Ramos (cell line): ENCODE measurements around the gene GALR3.

Experiments
- in situ Hi-C: fragments of 300-500 bp; cut with MboI; formaldehyde crosslinking; loops from one replicate; pipeline ENCODE4 v1.14.3; 2022; ENCODE audit warnings: low sequenced_read_pairs; ENCODE audit not compliant: unreplicated experiment

Gene GALR3

DNA sequence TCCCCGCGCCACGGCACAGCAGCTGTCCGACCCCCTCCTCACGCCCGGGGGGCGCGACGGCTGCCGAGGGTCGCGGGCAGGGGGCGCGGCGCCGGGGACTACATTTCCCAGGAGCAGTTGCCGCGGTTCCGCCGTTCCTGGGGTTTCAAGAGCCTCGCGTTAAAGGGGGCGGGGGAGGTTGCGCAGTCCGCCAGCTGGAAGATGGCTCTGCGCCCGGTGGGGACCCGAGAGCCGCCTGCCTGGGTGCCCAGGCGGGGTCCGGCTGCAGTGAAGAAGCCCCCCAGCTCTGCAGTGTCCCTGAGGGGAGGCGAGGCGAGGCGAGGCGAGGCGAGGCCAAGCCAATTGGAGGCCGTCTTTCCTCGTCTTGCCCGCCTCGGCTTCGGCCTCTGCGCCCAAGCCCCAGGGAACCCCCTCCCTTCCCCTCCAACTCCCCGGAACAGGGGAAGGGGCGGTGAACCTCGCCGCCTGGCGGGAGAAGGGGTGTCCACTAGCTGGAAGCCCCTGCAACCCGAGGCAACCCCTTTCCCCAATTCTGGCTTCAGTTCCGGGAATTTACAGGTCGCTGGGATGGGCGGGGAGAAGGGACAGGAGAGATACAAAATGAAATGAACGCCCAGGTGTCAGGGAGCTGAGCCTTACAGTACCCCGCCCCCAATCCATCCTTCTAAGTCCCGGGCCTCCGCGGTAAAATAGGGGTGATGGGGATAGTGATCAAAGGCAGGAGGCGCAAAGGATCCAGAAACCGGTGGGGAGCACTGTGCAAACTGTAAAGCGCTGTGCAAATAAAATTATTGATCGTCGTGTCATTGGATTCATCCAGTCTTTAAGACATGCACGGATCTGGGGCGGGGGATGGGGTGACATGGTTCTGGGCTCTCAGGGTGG lies 20.6 kb upstream of the GALR3 start:
- in situ Hi-C loops = no loop called here

DNA sequence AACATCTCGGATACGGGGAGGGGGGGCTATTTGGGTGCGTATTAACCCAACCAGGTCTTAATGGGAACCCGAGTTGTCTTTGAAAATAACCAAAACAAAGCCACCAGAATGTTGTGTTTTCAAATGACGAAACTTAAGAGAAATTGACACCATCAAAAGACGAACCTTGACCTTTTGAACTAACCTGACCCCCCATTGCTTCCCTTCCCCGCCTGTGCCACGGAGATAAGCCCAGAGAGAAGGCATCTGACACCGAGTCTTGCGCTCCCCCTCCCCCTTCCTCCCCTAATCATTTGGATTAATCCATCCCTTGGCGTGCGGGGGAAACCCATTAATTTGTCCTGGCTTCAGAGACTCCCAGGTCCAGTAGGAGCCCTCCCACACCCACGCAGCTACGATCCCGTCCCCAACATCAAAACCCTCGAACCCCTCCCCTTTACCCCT lies 20.0 kb upstream of the GALR3 start:
- in situ Hi-C loops = no loop called here

DNA sequence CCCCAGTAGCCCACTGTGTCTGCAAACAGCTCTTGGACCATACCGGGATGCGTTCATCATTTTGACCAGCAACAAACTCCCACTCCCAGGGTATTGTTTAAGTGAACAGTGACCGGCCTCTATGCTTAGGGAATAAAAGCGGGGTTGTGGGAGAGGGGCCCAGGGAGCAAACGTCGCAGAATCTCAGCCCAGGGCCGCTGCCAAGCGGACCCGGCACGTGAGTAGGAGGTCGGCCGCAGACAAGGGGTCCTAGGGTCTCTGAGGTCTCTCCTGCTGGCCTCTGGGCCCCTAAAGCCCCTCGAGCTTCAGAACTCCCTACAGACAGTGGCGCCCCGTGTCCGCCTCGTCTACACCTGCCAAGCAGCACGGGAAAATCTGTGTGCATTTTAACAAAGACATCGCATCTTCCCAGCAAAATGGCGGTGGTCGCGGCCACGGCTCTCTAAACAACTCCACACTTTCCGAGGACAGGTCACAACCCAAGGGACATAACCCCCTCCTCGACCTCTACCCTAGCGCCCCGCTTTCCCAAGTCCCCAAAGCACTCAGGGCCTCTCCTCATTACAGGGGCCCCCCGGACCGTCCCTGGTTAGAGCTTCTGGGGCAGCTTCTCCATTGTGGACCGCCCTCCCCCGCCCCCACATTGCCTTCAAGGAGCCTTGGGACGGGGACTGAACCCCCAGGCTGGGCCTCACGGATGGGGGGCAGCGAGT lies 19.4 kb upstream of the GALR3 start:
- in situ Hi-C loops = no loop called here

DNA sequence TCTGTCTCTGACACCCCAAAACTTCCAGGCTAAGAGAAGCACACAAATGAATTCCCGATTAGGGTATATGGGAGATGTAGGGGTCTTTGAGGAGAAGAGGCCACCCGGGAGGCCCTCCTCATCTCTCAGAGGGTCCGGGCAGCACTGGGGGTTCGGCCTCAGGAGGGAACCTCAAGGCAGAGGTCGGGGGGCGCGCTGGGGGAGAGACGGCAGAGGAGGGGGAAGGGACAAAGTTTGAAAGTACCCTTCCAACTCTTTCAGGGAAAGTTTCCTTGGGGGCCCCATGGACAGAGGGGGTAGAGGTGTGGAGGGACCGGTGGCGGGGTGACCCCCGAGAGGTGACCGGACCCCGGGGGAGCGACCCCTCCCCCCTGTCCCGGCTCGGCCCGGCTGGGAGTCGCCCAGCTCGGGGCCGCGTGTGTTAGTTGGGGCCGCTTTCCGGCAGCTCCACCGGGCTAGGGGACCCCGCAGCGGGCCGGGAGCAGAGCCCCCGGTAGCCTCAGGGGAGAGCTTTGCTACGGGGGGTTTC lies 18.8 kb upstream of the GALR3 start:
- in situ Hi-C loops = no loop called here

DNA sequence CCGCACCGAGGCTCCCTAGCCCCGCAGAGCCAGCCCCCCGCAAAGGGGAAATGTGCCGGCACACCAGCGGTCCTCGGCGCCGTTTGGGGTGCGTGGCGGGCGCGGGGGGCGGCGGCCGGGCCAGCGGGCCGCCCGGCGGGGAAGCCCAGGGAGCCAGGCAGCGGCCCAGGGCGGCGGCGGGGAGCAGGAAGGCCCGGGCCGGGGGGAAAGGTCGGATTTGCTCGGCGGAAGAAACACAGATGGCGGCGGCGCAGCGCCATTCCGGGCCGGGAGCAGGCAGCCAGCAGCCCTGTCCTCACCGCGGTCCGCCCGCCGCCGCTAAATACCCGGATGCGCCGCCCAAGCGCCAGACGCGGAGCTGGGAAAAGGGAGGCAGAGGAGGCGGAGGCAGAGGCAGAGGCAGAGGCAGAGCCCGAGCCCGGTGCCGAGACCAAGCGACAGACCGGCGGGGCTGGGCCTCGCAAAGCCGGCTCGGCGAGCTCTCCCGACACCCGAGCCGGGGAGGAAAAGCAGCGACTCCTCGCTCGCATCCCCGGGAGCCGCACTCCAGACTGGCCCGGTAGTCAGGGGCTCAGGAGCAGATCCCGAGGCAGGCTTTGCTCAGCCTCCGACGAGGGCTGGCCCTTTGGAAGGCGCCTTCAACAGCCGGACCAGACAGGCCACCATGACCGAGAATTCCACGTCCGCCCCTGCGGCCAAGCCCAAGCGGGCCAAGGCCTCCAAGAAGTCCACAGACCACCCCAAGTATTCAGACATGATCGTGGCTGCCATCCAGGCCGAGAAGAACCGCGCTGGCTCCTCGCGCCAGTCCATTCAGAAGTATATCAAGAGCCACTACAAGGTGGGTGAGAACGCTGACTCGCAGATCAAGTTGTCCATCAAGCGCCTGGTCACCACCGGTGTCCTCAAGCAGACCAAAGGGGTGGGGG lies 18.0 kb upstream of the GALR3 start:
- in situ Hi-C loops = no loop called here

DNA sequence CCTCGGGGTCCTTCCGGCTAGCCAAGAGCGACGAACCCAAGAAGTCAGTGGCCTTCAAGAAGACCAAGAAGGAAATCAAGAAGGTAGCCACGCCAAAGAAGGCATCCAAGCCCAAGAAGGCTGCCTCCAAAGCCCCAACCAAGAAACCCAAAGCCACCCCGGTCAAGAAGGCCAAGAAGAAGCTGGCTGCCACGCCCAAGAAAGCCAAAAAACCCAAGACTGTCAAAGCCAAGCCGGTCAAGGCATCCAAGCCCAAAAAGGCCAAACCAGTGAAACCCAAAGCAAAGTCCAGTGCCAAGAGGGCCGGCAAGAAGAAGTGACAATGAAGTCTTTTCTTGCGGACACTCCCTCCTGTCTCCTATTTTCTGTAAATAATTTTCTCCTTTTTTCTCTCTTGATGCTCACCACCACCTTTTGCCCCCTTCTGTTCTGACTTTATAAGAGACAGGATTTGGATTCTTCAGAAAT lies 17.3 kb upstream of the GALR3 start:
- in situ Hi-C loops = no loop called here

DNA sequence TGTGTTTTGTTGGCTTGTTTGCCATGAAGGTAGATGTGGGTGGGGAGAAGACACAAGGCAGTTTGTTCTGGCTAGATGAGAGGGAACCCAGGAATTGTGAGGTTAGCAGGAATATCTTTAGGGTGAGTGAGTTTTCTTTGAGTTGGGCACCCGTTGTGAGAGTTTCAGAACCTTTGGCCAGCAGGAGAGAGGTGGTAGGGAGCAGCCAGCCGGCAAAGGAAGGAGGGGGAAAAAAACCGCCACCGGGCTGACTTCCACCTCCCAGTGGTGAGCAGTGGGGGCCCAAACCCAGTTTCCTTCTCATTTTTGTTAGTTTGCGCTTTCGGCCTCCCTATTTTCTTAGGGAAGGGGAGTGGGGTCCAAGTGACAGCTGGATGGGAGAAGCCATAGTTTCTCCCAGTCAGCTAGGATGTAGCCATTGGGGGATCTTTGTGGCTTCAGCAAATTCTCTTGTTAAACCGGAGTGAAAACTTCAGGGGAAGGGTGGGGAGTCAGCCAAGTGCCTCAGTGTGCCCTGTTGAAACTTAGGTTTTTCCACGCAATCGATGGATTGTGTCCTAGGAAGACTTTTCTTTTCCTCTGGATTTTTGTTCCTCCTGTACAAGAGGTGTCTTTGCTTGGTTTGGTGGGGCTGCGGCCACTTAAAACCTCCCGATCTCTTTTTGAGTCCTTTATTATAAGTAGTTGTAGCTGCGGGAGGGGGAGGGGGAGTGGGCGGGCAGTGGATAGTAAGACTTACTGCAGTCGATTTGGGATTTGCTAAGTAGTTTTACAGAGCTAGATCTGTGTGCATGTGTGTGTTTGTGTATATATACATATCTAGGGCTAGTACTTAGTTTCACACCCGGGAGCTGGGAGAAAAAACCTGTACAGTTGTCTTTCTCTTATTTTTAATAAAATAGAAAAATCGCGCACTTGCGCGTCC lies 16.5 kb upstream of the GALR3 start:
- in situ Hi-C loops = no loop called here

DNA sequence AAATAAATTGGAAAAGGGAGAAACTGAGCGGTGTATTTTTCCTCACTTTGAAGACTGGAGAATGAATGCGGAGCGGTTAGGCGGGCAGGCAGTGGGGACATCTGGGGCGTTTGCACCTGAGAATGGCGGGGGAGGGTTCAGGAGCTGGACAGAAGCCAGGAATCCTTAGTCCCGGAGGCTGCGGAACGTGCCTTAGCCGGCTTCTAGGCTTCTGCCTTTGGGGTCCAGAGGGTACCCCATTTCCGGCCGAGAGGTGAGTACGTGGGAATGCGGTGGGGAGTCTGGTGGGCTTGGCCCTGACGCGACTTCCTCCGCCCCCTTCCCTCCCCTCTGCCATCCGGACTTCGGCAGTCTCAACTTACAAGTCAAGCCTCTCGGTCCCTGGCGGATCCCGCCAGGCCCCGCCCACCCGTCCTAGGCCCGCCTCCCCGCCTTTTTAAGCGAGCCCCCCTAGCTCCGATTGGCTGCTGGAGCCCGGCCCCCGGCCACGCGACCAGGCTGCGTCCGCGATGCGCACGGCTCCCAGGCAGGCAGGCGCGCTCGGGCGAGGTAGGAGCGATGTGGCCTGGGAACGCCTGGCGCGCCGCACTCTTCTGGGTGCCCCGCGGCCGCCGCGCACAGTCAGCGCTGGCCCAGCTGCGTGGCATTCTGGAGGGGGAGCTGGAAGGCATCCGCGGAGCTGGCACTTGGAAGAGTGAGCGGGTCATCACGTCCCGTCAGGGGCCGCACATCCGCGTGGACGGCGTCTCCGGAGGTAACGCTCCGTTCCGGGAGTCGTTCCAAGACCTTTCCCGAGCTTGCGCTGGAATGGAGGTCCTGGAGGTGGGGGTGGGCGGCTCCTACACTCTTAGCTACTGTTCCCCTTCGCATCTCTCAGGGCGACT lies 15.5 kb upstream of the GALR3 start, which contains the start of gene GCAT:
GCAT (plus strand) TSS at position 525 of the 884 bp plus-strand sequence; CDS start at position 559, 34 bp downstream.
- in situ Hi-C loops = no loop called here

DNA sequence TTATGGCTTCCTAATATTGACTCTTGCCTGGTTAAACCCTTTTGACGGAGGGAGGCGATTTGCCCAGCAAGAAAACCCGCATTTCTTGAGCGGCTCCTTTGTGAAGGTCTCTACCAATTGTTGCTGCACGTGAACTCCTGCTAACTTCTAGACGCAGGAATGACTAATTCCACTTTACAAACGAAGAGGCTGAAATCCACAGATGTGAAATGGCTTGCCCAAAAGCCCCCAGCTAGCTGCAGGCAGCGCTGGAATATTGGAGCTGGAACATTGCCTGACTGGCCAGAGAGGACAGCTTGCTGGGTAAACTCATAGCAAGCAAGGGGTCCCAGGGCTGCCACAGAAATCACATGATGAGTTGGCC lies 14.9 kb upstream of the GALR3 start:
- in situ Hi-C loops = no loop called here

DNA sequence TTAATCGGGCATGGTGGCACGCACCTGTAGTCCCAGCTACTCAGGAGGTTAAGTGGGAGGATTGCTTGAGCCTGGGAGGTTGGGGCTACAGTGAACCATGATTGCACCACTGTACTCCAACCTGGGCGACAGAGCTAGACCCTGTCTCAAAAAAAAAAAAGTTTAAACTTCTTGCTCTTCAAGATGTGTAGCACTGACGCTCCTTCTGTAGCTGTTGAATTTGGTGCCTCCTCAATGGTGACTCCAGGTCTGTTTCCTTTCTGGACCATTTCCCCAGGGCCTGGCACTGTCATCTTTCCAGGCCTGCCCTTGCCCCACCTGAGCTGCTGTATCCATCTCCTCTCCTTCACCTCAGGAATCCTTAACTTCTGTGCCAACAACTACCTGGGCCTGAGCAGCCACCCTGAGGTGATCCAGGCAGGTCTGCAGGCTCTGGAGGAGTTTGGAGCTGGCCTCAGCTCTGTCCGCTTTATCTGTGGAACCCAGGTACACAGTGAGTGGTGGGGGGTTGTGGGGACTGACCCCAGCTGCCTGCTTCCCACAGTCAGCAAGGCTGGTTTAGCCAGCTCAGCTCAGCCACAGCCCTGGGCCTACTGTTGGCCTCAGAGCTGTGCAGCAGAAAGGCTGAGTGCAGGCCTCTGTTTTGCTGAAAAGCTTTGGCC lies 13.4 kb upstream of the GALR3 start:
- in situ Hi-C loops = no loop called here

DNA sequence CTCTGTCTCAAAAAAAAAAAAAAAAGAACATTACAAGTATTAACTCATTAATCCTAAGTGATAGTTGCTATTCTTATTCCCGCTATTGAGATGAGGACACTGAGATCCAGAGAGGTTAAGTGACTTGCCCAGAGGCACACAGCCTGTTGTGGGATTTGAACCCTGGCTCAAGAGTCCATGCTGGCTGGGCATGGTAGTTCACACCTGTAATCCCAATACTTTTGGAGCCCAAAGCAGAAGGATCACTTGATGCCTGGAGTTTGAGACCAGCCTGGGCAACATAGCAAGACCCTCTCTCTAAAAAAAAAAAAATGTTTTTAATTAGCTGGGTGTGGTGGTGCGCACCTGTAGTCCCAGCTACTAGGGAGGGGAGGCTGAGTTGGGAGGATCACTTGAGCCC lies 11.3 kb upstream of the GALR3 start:
- in situ Hi-C loops = no loop called here

DNA sequence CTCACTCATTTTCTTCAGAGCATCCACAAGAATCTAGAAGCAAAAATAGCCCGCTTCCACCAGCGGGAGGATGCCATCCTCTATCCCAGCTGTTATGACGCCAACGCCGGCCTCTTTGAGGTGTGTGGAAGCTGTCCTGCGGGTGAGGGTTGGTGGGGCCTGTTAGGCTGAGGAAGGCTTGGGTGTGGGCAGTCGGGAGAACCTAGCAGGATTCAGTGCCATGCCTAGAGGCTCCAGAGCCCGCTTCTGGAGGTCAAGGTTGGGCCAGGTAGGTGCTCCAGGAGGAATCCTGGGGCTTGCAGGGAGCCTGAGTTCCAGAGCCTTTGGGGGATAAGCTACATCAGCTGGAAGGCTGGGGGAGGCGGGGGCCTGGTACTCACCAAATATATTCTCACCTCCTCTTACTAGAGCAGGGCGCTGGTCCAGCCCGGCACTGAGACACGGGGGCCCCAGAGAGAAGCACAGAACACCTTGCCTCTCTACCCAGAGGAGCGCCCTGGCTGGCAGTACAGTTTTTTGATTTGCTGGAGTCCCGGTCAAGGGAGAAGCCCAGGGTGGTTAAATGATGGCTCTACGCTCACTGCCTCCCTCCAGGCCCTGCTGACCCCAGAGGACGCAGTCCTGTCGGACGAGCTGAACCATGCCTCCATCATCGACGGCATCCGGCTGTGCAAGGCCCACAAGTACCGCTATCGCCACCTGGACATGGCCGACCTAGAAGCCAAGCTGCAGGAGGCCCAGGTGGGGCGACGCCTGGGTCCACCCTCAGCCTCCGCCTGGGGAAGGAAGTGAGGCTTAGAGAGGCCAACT lies 10.1 kb upstream of the GALR3 start:
- in situ Hi-C loops = no loop called here

DNA sequence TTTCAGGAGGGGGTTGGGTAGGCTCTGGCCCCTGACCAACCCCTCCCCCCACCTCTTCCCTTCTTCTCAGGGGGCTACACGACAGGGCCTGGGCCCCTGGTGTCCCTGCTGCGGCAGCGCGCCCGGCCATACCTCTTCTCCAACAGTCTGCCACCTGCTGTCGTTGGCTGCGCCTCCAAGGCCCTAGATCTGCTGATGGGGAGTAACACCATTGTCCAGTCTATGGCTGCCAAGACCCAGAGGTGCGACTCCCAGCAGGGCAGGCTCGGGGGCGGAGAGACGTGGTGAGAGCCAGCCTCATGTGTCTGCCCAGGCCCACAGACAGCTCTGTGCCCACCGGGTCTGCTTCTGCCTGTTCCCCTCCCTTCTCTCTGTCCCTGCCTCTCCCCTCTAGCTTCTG lies 7.6 kb upstream of the GALR3 start:
- in situ Hi-C loops = loop anchor here (5.0 kb wide), 1 partner anchor 147 kb away; no protein-coding TSS in a partner anchor

DNA sequence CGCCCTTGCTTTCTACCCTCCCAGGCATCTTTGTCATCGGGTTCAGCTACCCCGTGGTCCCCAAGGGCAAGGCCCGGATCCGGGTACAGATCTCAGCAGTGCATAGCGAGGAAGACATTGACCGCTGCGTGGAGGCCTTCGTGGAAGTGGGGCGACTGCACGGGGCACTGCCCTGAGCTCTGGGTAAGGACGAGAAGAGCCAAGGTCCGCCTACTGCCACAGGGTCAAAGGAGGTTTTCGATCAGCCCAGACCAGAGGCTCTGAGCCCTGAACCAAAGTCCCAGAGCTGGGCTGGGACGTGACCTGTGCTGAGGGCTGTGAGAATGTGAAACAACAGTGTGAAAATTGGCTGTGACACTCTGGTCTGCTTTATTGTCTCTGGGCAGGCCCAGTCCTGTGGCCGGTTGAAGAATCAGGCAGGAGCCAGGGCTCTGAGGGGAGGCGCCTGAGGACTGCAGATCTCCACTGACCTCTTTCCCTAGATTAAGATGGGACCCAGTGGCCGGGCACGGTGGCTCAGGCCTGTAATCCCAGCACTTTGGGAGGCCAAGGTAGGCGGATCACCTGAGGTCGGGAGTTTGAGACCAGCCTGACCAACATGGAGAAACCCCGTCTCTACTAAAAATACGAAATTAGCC lies 6.5 kb upstream of the GALR3 start:
- in situ Hi-C loops = loop anchor here (5.0 kb wide), 1 partner anchor 146 kb away; no protein-coding TSS in a partner anchor

DNA sequence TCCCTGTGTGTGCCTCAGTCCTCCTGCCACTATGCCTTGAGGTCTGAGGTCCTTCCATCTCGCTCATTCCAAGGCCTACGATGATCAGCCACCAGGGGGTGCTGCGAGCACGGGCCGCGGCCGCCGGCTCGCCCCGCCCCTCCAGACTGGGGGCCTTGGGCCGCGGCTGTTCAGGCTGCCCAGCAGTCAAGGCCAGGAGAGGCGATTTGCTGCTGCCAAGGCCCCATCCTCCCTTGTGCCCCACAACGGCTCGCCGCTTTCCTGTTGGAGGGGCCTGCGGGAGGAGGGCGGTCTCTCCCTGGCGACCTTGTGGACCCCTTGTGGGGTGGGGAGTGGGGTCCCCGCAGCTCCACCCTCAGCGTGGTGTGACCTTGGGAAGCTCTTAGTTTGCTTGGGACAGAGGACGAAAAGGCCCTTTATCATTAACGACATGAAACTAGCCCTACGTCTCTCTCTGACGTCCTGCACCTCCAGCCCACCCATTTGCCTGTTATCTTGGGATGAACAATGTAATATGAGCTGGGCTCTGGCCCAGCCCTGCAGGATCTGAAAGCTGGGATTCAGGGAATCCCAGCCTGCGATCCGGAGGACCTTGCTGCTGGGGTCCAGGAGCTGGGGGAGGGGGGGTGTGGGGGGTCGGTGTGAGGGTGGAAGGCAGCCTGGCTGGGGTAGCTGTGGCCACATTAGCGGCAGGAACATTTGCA lies 5.3 kb upstream of the GALR3 start:
- in situ Hi-C loops = loop anchor here (5.0 kb wide), 1 partner anchor 144 kb away; no protein-coding TSS in a partner anchor
